IMR-90 (cell line): ENCODE results near the gene SLC30A1. TPM values are rescaled to one million over a fixed set of nuclear protein-coding genes. Genes with fewer than 3 reads are reported as not detected.

Experiments used
- ATAC-seq: fragments of 200-7000 bp; cut with Tn5 transposase; 2 replicates; pipeline ENCODE4 v1.9.1; 2020; ENCODE audit warnings: low read depth, mild to moderate bottlenecking, moderate library complexity
- BruUV-seq: library from RNA; stranded (reverse); fragments of 400-500 nt; replicated peaks from 2 replicates; lab custom pipeline; 2021; lab: Mats Ljungman, UMichigan
- CTCF ChIA-PET: fragments of 300-600 bp; formaldehyde crosslinking; extraction: SDS; loops from one replicate; lab custom pipeline; 2021; ENCODE audit warnings: antibody characterized with exemption; lab: Yijun Ruan, JAX
- POLR2A ChIA-PET: fragments of 300-600 bp; sonication (Branson Sonifier 250); formaldehyde crosslinking; loops from one replicate; lab custom pipeline; 2022; ENCODE audit warnings: antibody characterized with exemption; ENCODE audit not compliant: unreplicated experiment; lab: Charles Lee
- DNase-seq: peaks from one replicate; pipeline ENCODE4 v3.0.0; 2013
- H2AFZ ChIP-seq: replicated peaks from 2 replicates; pipeline ENCODE3; 2013; ENCODE audit warnings: low read length, mild to moderate bottlenecking; ENCODE audit not compliant: poor library complexity
- H2AK5ac ChIP-seq: 2 replicates; pipeline ENCODE4 v1.6.1; 2013; ENCODE audit warnings: low read depth, low read length, inconsistent platforms
- H2AK9ac ChIP-seq: replicated peaks from 2 replicates; pipeline ENCODE3; 2013; ENCODE audit warnings: mild to moderate bottlenecking, low read depth, low read length, moderate library complexity; ENCODE audit not compliant: poor library complexity
- H2BK120ac ChIP-seq: 2 replicates; pipeline ENCODE4 v1.6.1; 2013; ENCODE audit warnings: low read depth, low read length, inconsistent platforms
- H2BK15ac ChIP-seq: 3 replicates; pipeline ENCODE4 v1.6.1; 2013; ENCODE audit warnings: low read depth, low read length, inconsistent platforms
- H2BK20ac ChIP-seq: 2 replicates; pipeline ENCODE4 v1.6.1; 2013; ENCODE audit warnings: low read depth, mild to moderate bottlenecking, inconsistent platforms, low read length, moderate library complexity
- H2BK5ac ChIP-seq: 2 replicates; pipeline ENCODE4 v1.6.1; 2013; ENCODE audit warnings: mild to moderate bottlenecking, low read depth, low read length, inconsistent platforms; ENCODE audit not compliant: poor library complexity, severe bottlenecking
- H3K14ac ChIP-seq: replicated peaks from 2 replicates; pipeline ENCODE4 v1.6.1; 2013; ENCODE audit warnings: low read depth, low read length, inconsistent platforms
- H3K18ac ChIP-seq: 2 replicates; pipeline ENCODE4 v1.6.1; 2013; ENCODE audit warnings: low read depth, low read length, control low read depth
- H3K23ac ChIP-seq: 2 replicates; pipeline ENCODE4 v1.6.1; 2013; ENCODE audit warnings: low read depth, low read length, inconsistent platforms
- H3K27ac ChIP-seq: 2 replicates; pipeline ENCODE4 v1.5.1; 2013; ENCODE audit warnings: mild to moderate bottlenecking, control low read depth, low read length; ENCODE audit not compliant: insufficient read depth
- H3K27me3 ChIP-seq: 2 replicates; pipeline ENCODE4 v1.6.1; 2013; ENCODE audit warnings: low read length; ENCODE audit not compliant: control insufficient read depth, insufficient read depth
- H3K36me3 ChIP-seq: 2 replicates; pipeline ENCODE4 v1.6.1; 2013; ENCODE audit warnings: low read length, mixed read lengths; ENCODE audit not compliant: control insufficient read depth, insufficient read depth
- H3K4ac ChIP-seq: 2 replicates; pipeline ENCODE4 v1.6.1; 2013; ENCODE audit warnings: low read depth, low read length, inconsistent platforms
- H3K4me1 ChIP-seq: 2 replicates; pipeline ENCODE4 v1.6.1; 2013; ENCODE audit warnings: low read length, mixed read lengths; ENCODE audit not compliant: control insufficient read depth, insufficient read depth
- H3K4me2 ChIP-seq: 2 replicates; pipeline ENCODE4 v1.6.1; 2013; ENCODE audit warnings: low read depth, mild to moderate bottlenecking, control low read depth, low read length, moderate library complexity
- H3K4me3 ChIP-seq: 2 replicates; pipeline ENCODE4 v1.5.1; 2013; ENCODE audit warnings: low read depth, mild to moderate bottlenecking, control low read depth, low read length, moderate library complexity; ENCODE audit not compliant: insufficient read depth
- H3K56ac ChIP-seq: 2 replicates; pipeline ENCODE4 v1.6.1; 2013; ENCODE audit warnings: low read length, inconsistent platforms; ENCODE audit not compliant: insufficient read depth; ENCODE audit errors: extremely low read depth
- H3K79me1 ChIP-seq, 2 experiments: 2 replicates each; pipeline ENCODE4 v1.6.1; 2013; ENCODE audit warnings: low read length in 2 of 2, inconsistent platforms in 1 of 2, low read depth in 1 of 2
- H3K9ac ChIP-seq: 2 replicates; pipeline ENCODE4 v1.6.1; 2013; ENCODE audit warnings: low read depth, low read length, control low read depth
- H3K9me1 ChIP-seq: 2 replicates; pipeline ENCODE4 v1.6.1; 2013; ENCODE audit warnings: low read length, inconsistent platforms; ENCODE audit not compliant: insufficient read depth
- H3K9me3 ChIP-seq: 2 replicates; pipeline ENCODE4 v1.6.1; 2013; ENCODE audit warnings: low read length; ENCODE audit not compliant: control insufficient read depth, insufficient read depth
- H4K20me1 ChIP-seq: 2 replicates; pipeline ENCODE4 v1.6.1; 2013; ENCODE audit warnings: low read length, inconsistent platforms; ENCODE audit not compliant: insufficient read depth
- H4K5ac ChIP-seq: 2 replicates; pipeline ENCODE4 v1.6.1; 2013; ENCODE audit warnings: mild to moderate bottlenecking, low read depth, low read length, control low read depth
- H4K8ac ChIP-seq, 2 experiments: 2 replicates each; pipeline ENCODE4 v1.6.1; 2013; ENCODE audit warnings: low read depth in 2 of 2, low read length in 2 of 2, control low read depth in 1 of 2, inconsistent platforms in 1 of 2
- H4K91ac ChIP-seq: 2 replicates; pipeline ENCODE4 v1.6.1; 2013; ENCODE audit warnings: low read depth, low read length, inconsistent platforms; ENCODE audit not compliant: insufficient read depth
- CEBPB ChIP-seq: IDR thresholded peaks from 2 replicates; pipeline ENCODE4 v1.6.1; 2012; ENCODE audit warnings: low read depth, low read length, improper control_type of control experiment
- CHD1 ChIP-seq: IDR thresholded peaks from 2 replicates; pipeline ENCODE4 v1.6.1; 2012; ENCODE audit warnings: low read depth, low read length, improper control_type of control experiment
- ELK1 ChIP-seq: fragments of 150-350 bp; IDR thresholded peaks from 2 replicates; pipeline ENCODE4 v1.6.1; 2016; ENCODE audit warnings: low read depth, mild to moderate bottlenecking, low read length, moderate library complexity, borderline replicate concordance
- MAFK ChIP-seq: IDR thresholded peaks from 2 replicates; pipeline ENCODE4 v1.6.1; 2012; ENCODE audit warnings: low read depth, low read length, improper control_type of control experiment
- POLR2A ChIP-seq: IDR thresholded peaks from 2 replicates; pipeline ENCODE4 v1.6.1; 2012; ENCODE audit warnings: mild to moderate bottlenecking, low read depth, low read length
- RAD21 ChIP-seq: IDR thresholded peaks from 2 replicates; pipeline ENCODE4 v1.6.1; 2012; ENCODE audit warnings: low read length, improper control_type of control experiment
- RCOR1 ChIP-seq: IDR thresholded peaks from 2 replicates; pipeline ENCODE4 v1.6.1; 2012; ENCODE audit warnings: mild to moderate bottlenecking, low read length, improper control_type of control experiment; ENCODE audit not compliant: insufficient replicate concordance
- RFX5 ChIP-seq: IDR thresholded peaks from 2 replicates; pipeline ENCODE4 v1.8.0; 2012; ENCODE audit warnings: low read depth, mild to moderate bottlenecking, low read length, moderate library complexity
- SMC3 ChIP-seq: fragments of 150-350 bp; IDR thresholded peaks from 2 replicates; pipeline ENCODE4 v1.6.1; 2016; ENCODE audit warnings: low read depth, mild to moderate bottlenecking, antibody characterized with exemption, low read length, moderate library complexity
- WGBS, 2 experiments: methylation state at CpG; one replicate each; pipeline versions ENCODE4 v1.1.5 to v1.1.7; 2013; ENCODE audit warnings: missing lambda C conversion rate in 2 of 2; ENCODE audit not compliant: insufficient read length in 1 of 2; ENCODE audit errors: extremely low coverage in 2 of 2; 5-methylcytosine and 5-hydroxymethylcytosine counted together
- dilution Hi-C: fragments of 300-500 bp; cut with HindIII; formaldehyde crosslinking; loops from one replicate; pipeline ENCODE4 v1.14.3; 2018; ENCODE audit warnings: low sequenced_read_pairs; ENCODE audit not compliant: unreplicated experiment
- in situ Hi-C: fragments of 300-500 bp; cut with MboI; formaldehyde crosslinking; loops from 3 replicates; pipeline ENCODE4 v1.14.3; 2019; ENCODE audit warnings: low sequenced_read_pairs, inconsistent platforms, mixed read lengths
- intact Hi-C: fragments of 100-400 bp; cut with micrococcal nuclease; formaldehyde crosslinking; loops from 2 replicates; pipeline ENCODE4 v1.10.0; 2022
- polyA plus RNA-seq, 3 experiments: library from polyadenylated mRNA; depleted of rRNA; stranded (reverse); fragments of >200 nt; gene quantifications; 2 replicates each; pipeline ENCODE4 v1.2.3, GENCODE V29; 2012; ENCODE audit warnings: low replicate concordance in 1 of 3
- total RNA-seq: library from RNA; depleted of rRNA; stranded (reverse); fragments of >200 nt; gene quantifications from 2 replicates; pipeline ENCODE4 v1.2.3, GENCODE V29; 2012

SLC30A1 gene
- total and polyA plus RNA-seq, 2 of the 4 experiments (the other 2 are of a cell fraction): 5.4 to 8.4 TPM

GRCh38 chr1:211537253-211537652 lies 41.7 kb downstream of the SLC30A1 start:
- H3K36me3 ChIP-seq: no peaks in the 10 kb centered on the region
- no peaks in the 10 kb centered on the region for H3K9me3 ChIP-seq
- H3K27ac ChIP-seq: no peak overlapping the region
- WGBS, 2 experiments: no CpG with 5 or more reads among the region's 4 CpGs
- BruUV-seq: no TSS peak
- H4K91ac ChIP-seq: no peak overlapping the region
- H4K5ac ChIP-seq: no peak overlapping the region
- POLR2A ChIA-PET: no interaction called here
- H4K8ac ChIP-seq: no peak overlapping the region
- H2BK120ac ChIP-seq: no peak overlapping the region
- no peak overlapping the region for H3K4ac ChIP-seq
- no peak overlapping the region for H2BK15ac ChIP-seq
- no peaks in the 10 kb centered on the region for H3K79me1 ChIP-seq
- H3K18ac ChIP-seq: no peak overlapping the region
- H2BK5ac ChIP-seq: no peak overlapping the region
- H2AFZ ChIP-seq: no peak overlapping the region
- no peak overlapping the region for H2AK5ac ChIP-seq
- H3K9ac ChIP-seq: no peak overlapping the region
- CTCF ChIA-PET: interaction anchor here (0.6 to 1.5 kb wide), 2 partner anchors 23 to 28 kb away, joined by 3 read pairs; no protein-coding TSS in a partner anchor
- dilution Hi-C loops (no loop called here), in situ Hi-C loops (no loop called here), intact Hi-C loops (no loop called here)
- H3K4me2 ChIP-seq: no peak overlapping the region
- H3K4me3 ChIP-seq: no peak overlapping the region
- H3K56ac ChIP-seq: no peak overlapping the region
- TF ChIP-seq SMC3 (no peak), POLR2A (no peak), RCOR1 (no peak), RFX5 (no peak), ELK1 (no peak), MAFK (no peak), CEBPB (no peak), CHD1 (no peak), RAD21 (no peak)
- DNase-seq (peak; percentile 35), ATAC-seq (peak; percentile 63)
- no peak overlapping the region for H3K23ac ChIP-seq
- H3K4me1 ChIP-seq: no peaks in the 10 kb centered on the region
- peaks cover 2% of the 10 kb centered on the region; the same call in 1 of the 2 replicates for H3K27me3 ChIP-seq
- no peaks in the 10 kb centered on the region for H4K20me1 ChIP-seq
- no peak overlapping the region for H2BK20ac ChIP-seq
- H3K14ac ChIP-seq: no peak overlapping the region
- H3K9me1 ChIP-seq: no peaks in the 10 kb centered on the region
- no peak overlapping the region for H2AK9ac ChIP-seq
